GM21526 (cell line): ENCODE data around the gene NOTUM.
A peak's percentile ranks its signal among the peaks of the same experiment; 100 is the strongest.

Source experiments
- ATAC-seq: cut with Tn5 transposase; IDR thresholded peaks from one replicate; pipeline ENCODE4 v1.9.1; 2021; ENCODE audit warnings: moderate library complexity; ENCODE audit not compliant: unreplicated experiment, low FRiP score

Gene NOTUM

DNA sequence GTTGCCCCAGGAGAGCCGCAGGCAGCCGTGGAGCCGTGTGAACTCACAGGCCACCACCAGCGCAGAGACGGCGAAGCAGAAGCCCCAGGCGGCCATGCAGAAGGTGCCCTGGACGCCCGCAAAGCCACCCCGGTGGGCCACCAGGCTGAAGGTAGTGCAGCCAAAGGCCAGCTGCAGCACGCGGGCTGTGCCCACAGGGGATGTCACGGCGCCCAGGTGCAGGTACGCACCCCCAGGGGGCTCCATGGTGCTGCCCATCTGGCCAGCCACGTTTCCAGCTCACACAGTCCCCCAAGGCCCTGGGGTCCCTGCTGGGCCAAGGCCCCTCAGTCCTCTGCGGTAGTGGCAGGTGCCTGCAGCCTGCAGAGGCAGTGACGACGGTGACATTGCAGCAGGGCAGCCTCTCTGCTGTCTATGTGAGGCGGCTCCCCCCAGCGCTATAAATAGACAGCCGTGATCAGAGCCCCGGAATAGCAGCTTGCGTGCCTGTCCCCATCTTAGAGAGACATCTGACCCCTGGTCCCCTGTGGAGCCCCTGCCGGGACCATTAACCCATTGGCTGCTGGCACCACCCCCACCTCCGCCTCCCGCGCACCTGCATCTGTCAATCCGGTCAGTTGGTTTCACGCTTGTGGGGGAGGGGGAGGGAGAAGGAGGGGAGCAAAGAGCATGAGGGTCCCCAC lies 19.4 kb downstream of the NOTUM start:
- ATAC-seq, result no peak

- ATAC-seq, result no peak
Observed at GRCh38 chr17:81940538-81941483, 20.2 kb downstream of the NOTUM start.

- no peak for ATAC-seq
Observed at GRCh38 chr17:81939881-81940385, 21.1 kb downstream of the NOTUM start.

GRCh38 chr17:81939218-81939617 lies 21.8 kb downstream of the NOTUM start:
- ATAC-seq, result no peak

GRCh38 chr17:81935709-81936084 lies 25.3 kb downstream of the NOTUM start:
- no peak for ATAC-seq

GRCh38 chr17:81934850-81935708 lies 25.9 kb downstream of the NOTUM start:
- no peak for ATAC-seq

DNA sequence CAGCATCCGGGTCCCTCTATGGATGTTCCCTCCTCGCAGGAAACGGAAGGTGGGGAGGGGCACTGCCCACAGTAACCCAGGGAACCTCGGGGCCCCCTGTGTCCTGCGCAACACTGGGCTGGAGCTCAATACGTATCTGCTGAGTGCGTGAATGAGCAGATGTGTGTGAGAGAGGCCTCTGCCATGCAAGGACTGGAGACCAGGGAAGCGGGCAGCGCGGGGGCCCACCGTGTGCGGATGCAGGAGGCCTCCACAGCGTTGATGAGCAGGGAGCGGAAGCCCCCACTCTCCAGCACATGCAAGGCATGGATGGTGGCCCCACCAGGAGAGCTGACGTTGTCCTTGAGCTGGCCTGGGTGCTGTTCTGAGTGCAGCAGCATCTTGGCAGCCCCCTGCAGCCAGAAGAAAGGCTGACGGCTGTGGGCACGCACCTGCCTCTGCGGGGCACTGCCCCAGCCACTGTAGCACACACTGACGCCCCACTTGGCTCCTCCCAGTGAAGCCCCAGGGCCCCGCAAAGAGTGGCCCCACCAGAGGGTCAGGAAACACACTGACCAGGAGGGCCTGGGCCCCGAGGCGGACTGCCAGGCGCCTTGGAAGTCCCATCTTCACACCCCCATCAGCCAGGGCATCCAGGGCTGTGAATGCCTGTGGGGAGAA lies 26.8 kb downstream of the NOTUM start:
- no peak for ATAC-seq

DNA sequence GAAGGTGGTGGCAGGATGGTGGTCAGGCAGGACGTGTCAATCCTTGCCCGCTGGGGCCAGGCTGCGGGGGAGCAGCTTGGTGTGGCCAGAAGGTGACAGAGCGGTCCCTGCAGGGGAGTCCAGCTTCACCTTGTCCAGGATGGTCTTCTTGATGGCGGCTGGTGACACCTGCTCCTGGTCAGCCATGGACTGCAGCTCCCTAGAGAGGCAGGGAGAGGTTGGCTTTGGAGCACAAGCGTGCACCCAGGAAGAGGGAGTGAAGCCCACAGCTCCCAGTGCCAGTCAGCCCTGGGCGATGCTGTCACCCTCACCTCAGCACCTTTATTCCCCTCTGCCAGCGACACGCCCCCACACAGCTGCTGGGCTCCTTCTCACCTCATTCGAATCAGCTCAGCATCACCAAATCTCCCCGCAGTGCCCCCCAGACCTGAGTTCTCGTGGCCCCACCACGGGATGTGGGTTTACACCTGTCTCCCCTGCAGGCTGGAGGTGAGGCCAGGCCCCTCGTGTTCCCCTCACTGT lies 27.7 kb downstream of the NOTUM start:
- ATAC-seq, result no peak

DNA sequence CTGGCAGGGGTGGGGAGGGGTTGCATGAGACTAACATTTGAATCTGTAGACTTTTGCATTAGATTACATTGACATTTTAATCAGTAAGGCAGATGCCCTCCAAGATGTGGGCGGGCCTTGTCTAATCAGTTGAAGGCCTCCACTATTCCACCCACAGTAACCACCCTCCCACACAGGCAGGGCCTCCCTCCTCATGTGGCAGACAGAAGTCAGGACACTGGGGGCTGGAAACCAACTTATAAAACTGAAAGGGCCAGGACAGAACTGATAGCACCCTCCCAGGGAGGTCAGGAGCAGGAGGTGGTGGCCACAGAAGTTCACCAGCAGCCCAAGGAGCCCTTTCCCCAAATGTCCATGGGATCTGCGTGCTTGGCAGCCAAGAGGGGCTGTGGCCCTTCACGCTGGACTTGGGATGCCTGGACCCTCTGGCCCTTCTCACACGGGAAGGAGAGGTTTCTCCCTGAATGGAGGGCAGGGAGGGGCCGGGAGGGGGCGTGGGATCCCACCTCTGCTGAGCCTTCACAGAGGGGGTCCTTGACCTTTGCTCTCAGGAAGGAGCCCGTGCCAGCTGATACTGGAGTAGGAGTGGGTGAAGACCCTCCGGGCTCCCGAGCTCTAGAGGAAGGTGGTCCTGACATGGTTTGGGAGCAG lies 28.5 kb downstream of the NOTUM start:
- ATAC-seq, result no peak

GRCh38 chr17:81931557-81932332 lies 29.2 kb downstream of the NOTUM start:
- no peak for ATAC-seq

GRCh38 chr17:81931189-81931556 lies 29.8 kb downstream of the NOTUM start:
- ATAC-seq, result no peak

- ATAC-seq, result no peak
Observed at GRCh38 chr17:81930142-81931125, 30.6 kb downstream of the NOTUM start.

GRCh38 chr17:81929253-81930141 lies 31.5 kb downstream of the NOTUM start:
- no peak for ATAC-seq

DNA sequence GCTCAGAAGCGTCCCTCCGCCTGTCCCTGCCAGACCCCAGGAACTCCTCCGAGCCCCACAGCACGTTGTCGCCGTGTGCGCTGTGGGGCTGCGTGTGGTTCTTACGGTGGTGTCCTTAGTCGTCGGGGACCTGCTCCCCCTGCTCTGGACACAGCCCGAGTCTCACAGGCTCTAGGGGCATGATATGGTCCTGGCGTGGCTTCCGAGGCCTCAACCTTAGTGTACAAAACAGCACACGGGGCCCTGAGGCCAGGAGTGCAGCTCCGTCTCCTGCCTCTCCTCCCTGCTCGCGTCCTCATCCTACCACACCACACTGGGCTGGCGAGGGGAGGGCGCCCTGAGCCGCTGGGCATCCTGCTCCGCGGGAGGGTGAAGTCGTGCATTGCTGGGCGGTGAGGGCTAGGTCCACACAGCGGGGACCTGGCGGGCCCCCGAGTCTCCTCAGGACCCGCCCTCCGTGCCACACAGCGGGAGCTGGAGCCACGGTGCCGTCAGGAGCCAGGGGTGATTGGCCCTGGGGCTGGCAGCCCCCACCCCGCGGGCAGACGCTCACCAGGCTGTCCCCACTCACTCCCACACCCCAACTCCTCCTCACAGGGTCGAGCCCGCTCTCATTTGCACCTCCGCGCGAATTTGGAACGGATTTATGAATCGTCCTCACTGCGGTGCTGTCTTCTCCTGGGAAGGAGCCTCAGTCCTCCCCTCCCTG lies 32.3 kb downstream of the NOTUM start:
- no peak for ATAC-seq

GRCh38 chr17:81927653-81928543 lies 33.1 kb downstream of the NOTUM start, which contains the start of gene MAFG:
Gene MAFG (minus strand): TSS chr17:81927735. CDS start chr17:81923185, 4,550 bp downstream.
- peak; percentile 45 for ATAC-seq
